Stomach (tissue), 4 donors: ENCODE measurements around the gene SPATA18.

Source experiments
- POLR2A ChIP-seq, 4 donors: fragments of 450-650 bp; IDR thresholded peaks; one replicate each; pipeline ENCODE4 v1.6.1; 2016; ENCODE audit warnings: antibody characterized with exemption in 4 of 4, control low read depth in 2 of 4, mild to moderate bottlenecking in 1 of 4, moderate library complexity in 1 of 4
- TF ChIP-seq, protein P1 (sequence below), 7 experiments: fragments of 450-650 bp in 4 of 7; fragments of 200-600 bp in 3 of 7; sonication (generic) in 3 of 7; IDR thresholded peaks; one replicate each; pipeline ENCODE4 v1.5.1; 2016 to 2019; ENCODE audit warnings: antibody characterized with exemption in 7 of 7, control low read depth in 2 of 7, mild to moderate bottlenecking in 1 of 7

DNA sequence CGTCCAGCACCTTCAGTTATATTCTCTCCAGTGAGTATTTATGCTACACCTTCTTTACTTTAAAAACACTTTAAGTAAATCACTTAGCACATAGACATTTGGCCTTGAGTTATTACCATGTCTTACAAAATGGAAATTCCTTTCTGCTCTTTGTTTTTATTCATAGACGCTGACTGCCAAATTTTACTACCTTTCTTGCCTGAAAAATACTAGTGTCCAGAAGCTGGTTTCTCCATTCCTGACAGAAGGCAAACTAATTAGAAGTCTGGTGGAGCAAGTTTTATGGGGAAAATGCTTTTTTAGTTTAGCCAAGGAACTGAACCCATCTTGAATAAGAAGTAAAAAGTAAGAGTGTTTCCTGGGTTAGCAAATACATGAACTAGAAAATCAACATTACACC is 65.5 kb downstream of the SPATA18 start:
- no peak for TF ChIP-seq POLR2A (IDR thresholded peaks at IDR 0.05)
- TF ChIP-seq, protein P1, sequence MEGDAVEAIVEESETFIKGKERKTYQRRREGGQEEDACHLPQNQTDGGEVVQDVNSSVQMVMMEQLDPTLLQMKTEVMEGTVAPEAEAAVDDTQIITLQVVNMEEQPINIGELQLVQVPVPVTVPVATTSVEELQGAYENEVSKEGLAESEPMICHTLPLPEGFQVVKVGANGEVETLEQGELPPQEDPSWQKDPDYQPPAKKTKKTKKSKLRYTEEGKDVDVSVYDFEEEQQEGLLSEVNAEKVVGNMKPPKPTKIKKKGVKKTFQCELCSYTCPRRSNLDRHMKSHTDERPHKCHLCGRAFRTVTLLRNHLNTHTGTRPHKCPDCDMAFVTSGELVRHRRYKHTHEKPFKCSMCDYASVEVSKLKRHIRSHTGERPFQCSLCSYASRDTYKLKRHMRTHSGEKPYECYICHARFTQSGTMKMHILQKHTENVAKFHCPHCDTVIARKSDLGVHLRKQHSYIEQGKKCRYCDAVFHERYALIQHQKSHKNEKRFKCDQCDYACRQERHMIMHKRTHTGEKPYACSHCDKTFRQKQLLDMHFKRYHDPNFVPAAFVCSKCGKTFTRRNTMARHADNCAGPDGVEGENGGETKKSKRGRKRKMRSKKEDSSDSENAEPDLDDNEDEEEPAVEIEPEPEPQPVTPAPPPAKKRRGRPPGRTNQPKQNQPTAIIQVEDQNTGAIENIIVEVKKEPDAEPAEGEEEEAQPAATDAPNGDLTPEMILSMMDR (IDR thresholded peaks at IDR 0.05) = no peak
